ENCODE measurements around the gene PRR7.

GRCh38 chr5:177459357-177459756 lies 12.7 kb downstream of the PRR7 start:
- TF ChIP-seq CTCF (IDR thresholded peaks at IDR 0.05; ENCODE audit: low read length): no peak
- no peak for TF ChIP-seq EZH2 (IDR thresholded peaks at IDR 0.05; ENCODE audit: borderline replicate concordance, low read length)
